H1 (cell line): ENCODE data around the gene JOSD1. TPM values are rescaled to one million over a fixed set of nuclear protein-coding genes. Genes with fewer than 3 reads are reported as not detected.

Experiments used
- CTCF ChIA-PET: fragments of 300-600 bp; sonication (Branson Sonifier 250); formaldehyde crosslinking; loops from one replicate; lab custom pipeline; 2021; ENCODE audit not compliant: partially characterized antibody; lab: Charles Lee
- POLR2A ChIA-PET: fragments of 300-600 bp; sonication (Branson Sonifier 250); formaldehyde crosslinking; loops from one replicate; lab custom pipeline; 2021; ENCODE audit warnings: inconsistent platforms; ENCODE audit not compliant: partially characterized antibody; lab: Charles Lee
- DNase-seq, 2 experiments: peaks; one replicate each; pipeline versions ENCODE4 v3.0.0 to v3.0.0-alpha.2; 2010 to 2022; ENCODE audit warnings: low spot score in 2 of 2, low read depth in 1 of 2, mixed read lengths in 1 of 2
- FAIRE-seq: peaks from 2 replicates; lab custom pipeline; 2011; peaks lifted over from hg19 to GRCh38; lab: Jason Lieb, UNC
- H2AFZ ChIP-seq: 2 replicates; pipeline ENCODE4 v1.8.1; 2012; ENCODE audit warnings: low read length, inconsistent platforms
- H2AK5ac ChIP-seq: 2 replicates; pipeline ENCODE4 v1.6.1; 2013; ENCODE audit warnings: low read depth, low read length
- H2BK120ac ChIP-seq: replicated peaks from 2 replicates; pipeline ENCODE3; 2013; ENCODE audit warnings: low read depth, low read length, inconsistent platforms
- H2BK12ac ChIP-seq: 2 replicates; pipeline ENCODE4 v1.6.1; 2013; ENCODE audit warnings: low read depth, low read length
- H2BK15ac ChIP-seq: 2 replicates; pipeline ENCODE4 v1.6.1; 2013; ENCODE audit warnings: low read length
- H2BK20ac ChIP-seq: 2 replicates; pipeline ENCODE4 v1.6.1; 2013; ENCODE audit warnings: low read length
- H2BK5ac ChIP-seq: 2 replicates; pipeline ENCODE4 v1.6.1; 2013; ENCODE audit warnings: low read depth, low read length
- H3K14ac ChIP-seq: 2 replicates; pipeline ENCODE4 v1.6.1; 2013; ENCODE audit warnings: inconsistent platforms; ENCODE audit not compliant: insufficient read length
- H3K18ac ChIP-seq: 2 replicates; pipeline ENCODE4 v1.6.1; 2013; ENCODE audit warnings: low read length; ENCODE audit errors: extremely low read depth
- H3K23ac ChIP-seq: 2 replicates; pipeline ENCODE4 v1.6.1; 2013; ENCODE audit warnings: inconsistent platforms; ENCODE audit not compliant: insufficient read length
- H3K23me2 ChIP-seq: 2 replicates; pipeline ENCODE4 v1.6.1; 2013; ENCODE audit warnings: low read depth, low read length
- H3K27ac ChIP-seq: 2 replicates; pipeline ENCODE4 v1.6.1; 2011; ENCODE audit warnings: low read depth, low read length, inconsistent platforms
- H3K27me3 ChIP-seq, 4 experiments: replicated peaks in 1 of 4; 1 replicate in 1 of 4; 2 replicates in 3 of 4; pipeline versions ENCODE4 v1.6.1 to v1.8.1; 2011 to 2013; ENCODE audit warnings: low read length in 3 of 4, mild to moderate bottlenecking in 3 of 4, inconsistent platforms in 2 of 4, mixed read lengths in 2 of 4, moderate library complexity in 1 of 4; ENCODE audit not compliant: control insufficient read depth in 3 of 4, insufficient read depth in 3 of 4; ENCODE audit errors: extremely low read depth in 1 of 4
- H3K36me3 ChIP-seq, 4 experiments: 2 replicates each; pipeline versions ENCODE4 v1.6.1 to v1.8.1; 2011 to 2013; ENCODE audit warnings: mild to moderate bottlenecking in 4 of 4, low read length in 3 of 4, moderate library complexity in 2 of 4, control low read depth in 1 of 4, inconsistent platforms in 1 of 4; ENCODE audit not compliant: insufficient read depth in 4 of 4, control insufficient read depth in 2 of 4
- H3K4ac ChIP-seq: replicated peaks from 2 replicates; pipeline ENCODE3; 2013; ENCODE audit warnings: low read length, low read depth, mixed read lengths, inconsistent platforms; ENCODE audit not compliant: insufficient read length
- H3K4me1 ChIP-seq, 4 experiments: replicated peaks in 1 of 4; 1 replicate in 1 of 4; 2 replicates in 3 of 4; pipeline versions ENCODE4 v1.6.1 to v1.8.1; 2011 to 2013; ENCODE audit warnings: low read length in 3 of 4, inconsistent platforms in 2 of 4, mixed read lengths in 1 of 4; ENCODE audit not compliant: insufficient read depth in 4 of 4, control insufficient read depth in 3 of 4
- H3K4me2 ChIP-seq, 2 experiments: 2 replicates each; pipeline versions ENCODE4 v1.6.1 to v1.8.1; 2011 to 2013; ENCODE audit warnings: low read depth in 2 of 2, low read length in 2 of 2, control low read depth in 1 of 2, inconsistent platforms in 1 of 2, mild to moderate bottlenecking in 1 of 2; ENCODE audit not compliant: insufficient read depth in 1 of 2
- H3K4me3 ChIP-seq, 4 experiments: fragments of 200-600, 300-600 bp in 1 of 4; sonication (generic), shearing (Covaris generic), sonication (Bioruptor Twin) in 1 of 4; 2 replicates each; pipeline versions ENCODE4 v1.5.1 to v1.8.1; 2011 to 2016; ENCODE audit warnings: low read length in 4 of 4, low read depth in 3 of 4, control low read depth in 2 of 4, inconsistent platforms in 2 of 4, mild to moderate bottlenecking in 2 of 4, mixed read lengths in 1 of 4, moderate library complexity in 1 of 4; ENCODE audit not compliant: insufficient read depth in 2 of 4; ENCODE audit errors: extremely low read depth in 1 of 4
- H3K56ac ChIP-seq: replicated peaks from 2 replicates; pipeline ENCODE3; 2013; ENCODE audit warnings: low read depth, mild to moderate bottlenecking, mixed read lengths, low read length, inconsistent platforms; ENCODE audit not compliant: insufficient read length
- H3K79me1 ChIP-seq: 2 replicates; pipeline ENCODE4 v1.6.1; 2013; ENCODE audit warnings: low read depth, low read length, control low read depth
- H3K79me2 ChIP-seq, 2 experiments: 2 replicates each; pipeline versions ENCODE4 v1.6.1 to v1.8.1; 2012 to 2013; ENCODE audit warnings: low read length in 2 of 2, mild to moderate bottlenecking in 2 of 2, inconsistent platforms in 1 of 2; ENCODE audit not compliant: insufficient read depth in 2 of 2, control insufficient read depth in 1 of 2
- H3K9ac ChIP-seq, 4 experiments: replicated peaks in 1 of 4; 1 replicate in 1 of 4; 2 replicates in 3 of 4; pipeline versions ENCODE4 v1.6.1 to v1.8.1; 2011 to 2013; ENCODE audit warnings: low read depth in 3 of 4, low read length in 3 of 4, control low read depth in 2 of 4, mild to moderate bottlenecking in 2 of 4, moderate library complexity in 2 of 4, inconsistent platforms in 1 of 4; ENCODE audit errors: extremely low read depth in 1 of 4
- H3K9me3 ChIP-seq, 2 experiments: 2 replicates each; pipeline versions ENCODE4 v1.6.1 to v1.8.1; 2012 to 2013; ENCODE audit warnings: mild to moderate bottlenecking in 2 of 2, moderate library complexity in 2 of 2, control low read depth in 1 of 2, inconsistent platforms in 1 of 2, low read depth in 1 of 2, low read length in 1 of 2, mixed read lengths in 1 of 2; ENCODE audit not compliant: insufficient read depth in 2 of 2
- H4K20me1 ChIP-seq, 2 experiments: replicated peaks in 1 of 2; 2 replicates each; pipeline versions ENCODE3 to v1.8.1; 2011 to 2013; ENCODE audit warnings: inconsistent platforms in 2 of 2, low read length in 2 of 2, mild to moderate bottlenecking in 1 of 2; ENCODE audit not compliant: insufficient read depth in 2 of 2, control insufficient read depth in 1 of 2
- H4K5ac ChIP-seq: 2 replicates; pipeline ENCODE4 v1.6.1; 2013; ENCODE audit warnings: low read length, low read depth, mixed read lengths, inconsistent platforms; ENCODE audit not compliant: insufficient read length
- H4K8ac ChIP-seq: 2 replicates; pipeline ENCODE4 v1.8.0; 2013; ENCODE audit warnings: mild to moderate bottlenecking, moderate library complexity, low read length, inconsistent platforms; ENCODE audit not compliant: insufficient read depth; ENCODE audit errors: extremely low read depth
- H4K91ac ChIP-seq: replicated peaks from 2 replicates; pipeline ENCODE3; 2013; ENCODE audit warnings: low read length, mixed read lengths, inconsistent platforms; ENCODE audit not compliant: insufficient read length
- CEBPB ChIP-seq: IDR thresholded peaks from 2 replicates; pipeline ENCODE4 v1.6.1; 2012; ENCODE audit warnings: low read depth, low read length
- CHD1 ChIP-seq: IDR thresholded peaks from 2 replicates; pipeline ENCODE4 v1.6.1; 2012; ENCODE audit warnings: low read depth, low read length, improper control_type of control experiment
- KDM5A ChIP-seq: fragments of 200-600 bp; IDR thresholded peaks from 2 replicates; pipeline ENCODE4 v1.7.1; 2012; ENCODE audit warnings: mild to moderate bottlenecking, low read length, inconsistent platforms, mixed read lengths
- NANOG ChIP-seq: IDR thresholded peaks from 2 replicates; pipeline ENCODE4 v1.6.1; 2011; ENCODE audit warnings: low read length, low read depth, mild to moderate bottlenecking, inconsistent platforms; ENCODE audit not compliant: insufficient read depth, poor library complexity, severe bottlenecking
- NRF1 ChIP-seq: IDR thresholded peaks from 2 replicates; pipeline ENCODE4 v1.6.1; 2011; ENCODE audit warnings: mild to moderate bottlenecking, low read depth, low read length, improper control_type of control experiment
- POLR2AphosphoS5 ChIP-seq: IDR thresholded peaks from 2 replicates; pipeline ENCODE4 v1.6.1; 2011; ENCODE audit warnings: low read depth, low read length
- RBBP5 ChIP-seq: IDR thresholded peaks from 2 replicates; pipeline ENCODE4 v1.7.1; 2012; ENCODE audit warnings: low read depth, mild to moderate bottlenecking, inconsistent platforms, low read length, moderate library complexity, borderline replicate concordance
- WGBS, 2 experiments: shearing (Covaris generic) in 1 of 2; methylation state at CpG; one replicate each; pipeline versions ENCODE4 v1.1.6 to v1.1.7; 2013 to 2015; ENCODE audit warnings: low lambda C conversion rate in 2 of 2, mixed read lengths in 2 of 2, inconsistent platforms in 1 of 2, low coverage in 1 of 2, missing lambda C conversion rate in 1 of 2; ENCODE audit not compliant: insufficient replicate concordance in 2 of 2, insufficient coverage in 1 of 2, insufficient read length in 1 of 2; ENCODE audit errors: extremely low coverage in 1 of 2, missing lambda C conversion rate in 1 of 2; 5-methylcytosine and 5-hydroxymethylcytosine counted together
- polyA plus RNA-seq, 7 experiments: library from polyadenylated mRNA; depleted of rRNA in 3 of 7; stranded (reverse) in 5 of 7; unstranded in 2 of 7; fragments of >200 nt in 5 of 7; fragments of 200-250 nt in 2 of 7; gene quantifications; 1 replicate in 5 of 7; 2 replicates in 1 of 7; 4 replicates in 1 of 7; pipeline versions ENCODE4 v1.2.1 to v1.2.3, GENCODE V29; 2011 to 2013; ENCODE audit warnings: missing spikeins in 2 of 7, mixed read lengths in 2 of 7
- total RNA-seq: library from RNA; stranded (reverse); fragmentation: NEBNext Ultra II Directional; extraction: Animal tissue kit (Norgen Biotek cat#: 25700); gene quantifications from 2 replicates; pipeline ENCODE4 v1.2.1, GENCODE V29; 2021

JOSD1 gene
- total and polyA plus RNA-seq, 2 of the 8 experiments (the other 6 are each of a cell fraction or from before 2014, with no cell fraction given) = 18.4 to 20.2 TPM

GRCh38 chr22:38733724-38734381 is 33.1 kb upstream of the JOSD1 start:
- Histone ChIP-seq H3K27ac (no peak overlapping the region), H2BK15ac (no peak overlapping the region), H4K8ac (no peak overlapping the region), H3K27me3 (no peaks in the 10 kb centered on the region), H3K36me3 (peaks cover 11 to 37% (median 31%) of the 10 kb centered on the region in 4 experiments; a peak in 7 of 8 replicates), H4K91ac (no peak overlapping the region), H3K18ac (no peak overlapping the region), H2AFZ (no peak overlapping the region), H4K5ac (no peak overlapping the region), H2BK5ac (no peak overlapping the region), H3K9ac (no peak overlapping the region), H3K4me3 (no peak overlapping the region), H3K14ac (no peak overlapping the region), H3K79me1 (no peaks in the 10 kb centered on the region), H2BK20ac (no peak overlapping the region), H3K4me2 (no peak overlapping the region), H3K23ac (no peak overlapping the region), H3K56ac (no peak overlapping the region), H2BK120ac (no peak overlapping the region), H2AK5ac (no peak overlapping the region), H3K4ac (no peak overlapping the region), H3K4me1 (no peaks in the 10 kb centered on the region), H2BK12ac (no peak overlapping the region), H3K79me2 (no peaks in the 10 kb centered on the region), H3K23me2 (no peaks in the 10 kb centered on the region), H3K9me3 (no peaks in the 10 kb centered on the region), H4K20me1 (peaks cover 6 to 10% of the 10 kb centered on the region in 2 experiments)
- no peak for TF ChIP-seq RBBP5
- TF ChIP-seq KDM5A = no peak
- TF ChIP-seq NRF1 = no peak
- no peak for TF ChIP-seq CHD1
- TF ChIP-seq CEBPB = no peak
- no peak for TF ChIP-seq NANOG
- 0 out of 2 replicates have a peak, but pooled peaks have one; percentile 28 for TF ChIP-seq POLR2AphosphoS5
- DNase-seq = no peak
- 89% methylated on average over 8 of the region's 8 CpGs; no CpG with 5 or more reads in 1 of the 2 experiments for WGBS, 2 experiments
- ChIA-PET POLR2A (interaction anchor here (0.8 to 13.2 kb wide), 7 partner anchors 8 to 52 kb away, joined by 3 to 112 read pairs (median 4); partner anchors contain the start of genes GTPBP1 and TOMM22), CTCF (interaction anchor here (0.6 to 11.1 kb wide), 14 partner anchors 8 to 599 kb away, joined by 3 to 124 read pairs (median 4); partner anchors contain the start of genes DNAL4 and SUN2)
- FAIRE-seq = no peak
